Brain microvascular endothelial cell (primary cell): ENCODE measurements around the gene MAGEB1.
A peak's percentile ranks its signal among the peaks of the same experiment; 100 is the strongest.

Source experiments
- DNase-seq: peaks from one replicate; pipeline ENCODE4 v3.0.0-alpha.2; 2020
- H3K27ac ChIP-seq: fragments of 250-450 bp; sonication (Bioruptor Pico); 2 replicates; pipeline ENCODE4 v1.5.1; 2020; ENCODE audit warnings: mild to moderate bottlenecking, moderate library complexity
- H3K27me3 ChIP-seq: fragments of 250-450 bp; sonication (Bioruptor Pico); replicated peaks from 2 replicates; pipeline ENCODE4 v1.5.1; 2020; ENCODE audit warnings: mild to moderate bottlenecking
- H3K36me3 ChIP-seq: fragments of 250-450 bp; sonication (Bioruptor Pico); replicated peaks from 2 replicates; pipeline ENCODE4 v1.5.1; 2020; ENCODE audit warnings: mild to moderate bottlenecking
- H3K4me3 ChIP-seq: 2 replicates; pipeline ENCODE4 v1.5.1; 2011; ENCODE audit warnings: low read depth, mild to moderate bottlenecking, control low read depth, low read length, moderate library complexity
- CTCF ChIP-seq: IDR thresholded peaks from 2 replicates; pipeline ENCODE4 v1.5.1; 2011; ENCODE audit warnings: low read depth, mild to moderate bottlenecking, moderate library complexity, low read length, control low read depth, inconsistent platforms; ENCODE audit errors: missing control alignments
- in situ Hi-C: cut with HindIII; loops from 2 replicates; pipeline ENCODE4 v1.10.0; 2017; ENCODE audit warnings: low sequenced_read_pairs, low pct_ligation_motif_present

Gene MAGEB1

GRCh38 chrX:30278365-30278764 lies 31.4 kb downstream of the MAGEB1 start:
- DNase-seq, result peak; percentile 23
- H3K4me3 ChIP-seq, result no peak overlapping the region
- no peak overlapping the region for H3K27ac ChIP-seq
- in situ Hi-C loops, result no loop called here
- TF ChIP-seq CTCF, result no peak
- no peaks in the 10 kb centered on the region for H3K27me3 ChIP-seq
- H3K36me3 ChIP-seq, result no peaks in the 10 kb centered on the region

GRCh38 chrX:30280428-30280827 lies 33.5 kb downstream of the MAGEB1 start:
- no peak for TF ChIP-seq CTCF
- Histone ChIP-seq H3K36me3 (no peaks in the 10 kb centered on the region), H3K27me3 (no peaks in the 10 kb centered on the region), H3K27ac (no peak overlapping the region), H3K4me3 (no peak overlapping the region)
- in situ Hi-C loops, result no loop called here
- DNase-seq, result no peak

- H3K36me3 ChIP-seq, result no peaks in the 10 kb centered on the region
- H3K27ac ChIP-seq, result peak overlapping the region; percentile 89
- no peak for TF ChIP-seq CTCF
- H3K4me3 ChIP-seq, result no peak overlapping the region
- in situ Hi-C loops, result no loop called here
- no peaks in the 10 kb centered on the region for H3K27me3 ChIP-seq
- DNase-seq, result no peak
These were observed 35.6 kb downstream of the MAGEB1 start for GRCh38 chrX:30282527-30282926.

GRCh38 chrX:30283456-30284200 lies 36.7 kb downstream of the MAGEB1 start:
- peak; percentile 65 for DNase-seq
- TF ChIP-seq CTCF, result no peak
- peak overlapping the region; percentile 89 for H3K27ac ChIP-seq
- in situ Hi-C loops, result no loop called here
- H3K36me3 ChIP-seq, result no peaks in the 10 kb centered on the region
- no peak overlapping the region for H3K4me3 ChIP-seq
- no peaks in the 10 kb centered on the region for H3K27me3 ChIP-seq

GRCh38 chrX:30296408-30297254 lies 49.7 kb downstream of the MAGEB1 start:
- Histone ChIP-seq H3K27me3 (no peaks in the 10 kb centered on the region), H3K27ac (no peak overlapping the region), H3K36me3 (no peaks in the 10 kb centered on the region), H3K4me3 (no peak overlapping the region)
- no peak for DNase-seq
- in situ Hi-C loops, result no loop called here
- no peak for TF ChIP-seq CTCF
